ENCODE data around the gene NKX2-4.

GRCh38 chr20:21432911-21433310, 35.6 kb upstream of the NKX2-4 start:
- no peak for TF ChIP-seq CTCF (IDR thresholded peaks at IDR 0.05)
- TF ChIP-seq POLR2AphosphoS5 (IDR thresholded peaks at IDR 0.05; ENCODE audit: insufficient read depth in 1 of 2, low read depth in 1 of 2) = no peak

Data from vagina (tissue), 2 donors.